Gastroesophageal sphincter (tissue), 4 donors: ENCODE results near the gene FAM50A. TPM values are rescaled to one million over a fixed set of nuclear protein-coding genes. Genes with fewer than 3 reads are reported as not detected.

Source experiments
- ATAC-seq: fragments of 150-250 bp; one replicate; pipeline ENCODE4 v1.9.1; 2016; ENCODE audit warnings: mild to moderate bottlenecking, moderate library complexity
- H3K27ac ChIP-seq, 4 donors: fragments of 200-600 bp; sonication (generic) in 3 of 4; 1 replicate in 3 of 4; 2 replicates in 1 of 4; pipeline ENCODE4 v1.5.1; 2016 to 2019
- H3K27me3 ChIP-seq: fragments of 200-600 bp; sonication (generic); one replicate; pipeline ENCODE4 v1.5.1; 2019
- H3K36me3 ChIP-seq, 2 donors: fragments of 200-600 bp; sonication (generic); one replicate each; pipeline ENCODE4 v1.5.1; 2019; ENCODE audit warnings: control low read depth in 1 of 2
- H3K4me1 ChIP-seq, 3 donors: fragments of 200-600 bp; sonication (generic); 1 replicate in 2 of 3; 2 replicates in 1 of 3; pipeline ENCODE4 v1.5.1; 2016 to 2019; ENCODE audit warnings: control low read depth in 2 of 3
- H3K4me3 ChIP-seq, 2 donors: fragments of 200-600 bp; sonication (generic); one replicate each; pipeline ENCODE4 v1.5.1; 2019; ENCODE audit warnings: mild to moderate bottlenecking in 1 of 2, moderate library complexity in 1 of 2
- H3K9me3 ChIP-seq, 3 donors: fragments of 200-600 bp; sonication (generic); one replicate each; pipeline ENCODE4 v1.5.1; 2017 to 2019; ENCODE audit warnings: control low read depth in 2 of 3
- EP300 ChIP-seq: sonication (generic); formaldehyde crosslinking; IDR thresholded peaks from one replicate; pipeline ENCODE4 v1.6.1; 2017; ENCODE audit warnings: antibody characterized with exemption, mild to moderate bottlenecking
- POLR2A ChIP-seq, 2 donors: fragments of 450-650 bp; IDR thresholded peaks; one replicate each; pipeline ENCODE4 v1.6.1; 2017; ENCODE audit warnings: antibody characterized with exemption in 2 of 2, mild to moderate bottlenecking in 2 of 2, moderate library complexity in 1 of 2
- POLR2AphosphoS5 ChIP-seq: sonication (generic); formaldehyde crosslinking; IDR thresholded peaks from one replicate; pipeline ENCODE4 v1.6.1; 2017; ENCODE audit warnings: antibody characterized with exemption
- WGBS, 2 donors: methylation state at CpG; one replicate each; pipeline ENCODE4 v1.1.5; 2018; ENCODE audit warnings: low coverage in 1 of 2; 5-methylcytosine and 5-hydroxymethylcytosine counted together
- total RNA-seq, 4 donors: library from RNA; depleted of rRNA; stranded (reverse); fragments of >200 nt; gene quantifications; one replicate each; pipeline ENCODE4 v1.1.0, GENCODE V29; 2016
- TF ChIP-seq, protein P1 (sequence below), 4 experiments: fragments of 200-600 bp in 2 of 4; fragments of 450-650 bp in 2 of 4; sonication (generic) in 1 of 4; IDR thresholded peaks; one replicate each; pipeline ENCODE4 v1.5.1; 2017 to 2019; ENCODE audit warnings: antibody characterized with exemption in 4 of 4, mild to moderate bottlenecking in 2 of 4, moderate library complexity in 2 of 4

Gene FAM50A
- total RNA-seq, 4 donors from 2014 or later, result 49.8 to 58.2 (median 53.4) TPM

DNA sequence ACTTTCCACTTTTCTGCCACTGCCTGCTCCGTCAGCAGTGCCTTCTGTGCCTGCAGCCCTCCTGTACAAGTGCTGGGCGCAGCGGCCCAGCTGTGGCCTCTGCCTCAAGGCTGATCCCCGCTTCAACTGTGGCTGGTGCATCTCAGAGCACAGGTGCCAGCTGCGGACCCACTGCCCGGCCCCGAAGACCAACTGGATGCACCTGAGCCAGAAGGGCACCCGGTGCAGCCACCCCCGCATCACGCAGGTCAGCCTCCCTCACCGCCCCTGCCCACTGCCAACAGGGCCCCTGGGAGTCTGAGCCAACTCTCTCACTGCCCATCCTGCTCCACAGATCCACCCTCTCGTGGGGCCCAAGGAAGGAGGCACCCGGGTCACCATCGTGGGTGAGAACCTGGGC is 21.7 kb downstream of the FAM50A start:
- no peak for ATAC-seq
- Histone ChIP-seq H3K27me3 (no peaks in the 10 kb centered on the region), H3K9me3 (no peaks in the 10 kb centered on the region), H3K27ac (no peak overlapping the region), H3K36me3 (peaks cover 0 to 96% of the 10 kb centered on the region in 2 donors), H3K4me3 (no peak overlapping the region), H3K4me1 (no peaks in the 10 kb centered on the region)
- WGBS, 2 donors, result no CpG with 5 or more reads among the region's 14 CpGs
- no peak for TF ChIP-seq POLR2A (IDR thresholded peaks at IDR 0.05)
- TF ChIP-seq POLR2AphosphoS5, result no peak
- no peak for TF ChIP-seq EP300
- TF ChIP-seq, protein P1, sequence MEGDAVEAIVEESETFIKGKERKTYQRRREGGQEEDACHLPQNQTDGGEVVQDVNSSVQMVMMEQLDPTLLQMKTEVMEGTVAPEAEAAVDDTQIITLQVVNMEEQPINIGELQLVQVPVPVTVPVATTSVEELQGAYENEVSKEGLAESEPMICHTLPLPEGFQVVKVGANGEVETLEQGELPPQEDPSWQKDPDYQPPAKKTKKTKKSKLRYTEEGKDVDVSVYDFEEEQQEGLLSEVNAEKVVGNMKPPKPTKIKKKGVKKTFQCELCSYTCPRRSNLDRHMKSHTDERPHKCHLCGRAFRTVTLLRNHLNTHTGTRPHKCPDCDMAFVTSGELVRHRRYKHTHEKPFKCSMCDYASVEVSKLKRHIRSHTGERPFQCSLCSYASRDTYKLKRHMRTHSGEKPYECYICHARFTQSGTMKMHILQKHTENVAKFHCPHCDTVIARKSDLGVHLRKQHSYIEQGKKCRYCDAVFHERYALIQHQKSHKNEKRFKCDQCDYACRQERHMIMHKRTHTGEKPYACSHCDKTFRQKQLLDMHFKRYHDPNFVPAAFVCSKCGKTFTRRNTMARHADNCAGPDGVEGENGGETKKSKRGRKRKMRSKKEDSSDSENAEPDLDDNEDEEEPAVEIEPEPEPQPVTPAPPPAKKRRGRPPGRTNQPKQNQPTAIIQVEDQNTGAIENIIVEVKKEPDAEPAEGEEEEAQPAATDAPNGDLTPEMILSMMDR (IDR thresholded peaks at IDR 0.05), result no peak

GRCh38 chrX:154466036-154466435 is 22.1 kb downstream of the FAM50A start:
- H3K4me1 ChIP-seq, result no peaks in the 10 kb centered on the region
- TF ChIP-seq, protein P1 (IDR thresholded peaks at IDR 0.05), result no peak
- no peak for TF ChIP-seq EP300
- TF ChIP-seq POLR2A (IDR thresholded peaks at IDR 0.05), result no peak
- no peak for TF ChIP-seq POLR2AphosphoS5
- no peak overlapping the region for H3K4me3 ChIP-seq
- WGBS, 2 donors, result no CpG with 5 or more reads among the region's 32 CpGs
- no peaks in the 10 kb centered on the region for H3K27me3 ChIP-seq
- no peak overlapping the region for H3K27ac ChIP-seq
- peaks cover 0 to 96% of the 10 kb centered on the region in 2 donors for H3K36me3 ChIP-seq
- ATAC-seq, result no peak
- H3K9me3 ChIP-seq, result no peaks in the 10 kb centered on the region

DNA sequence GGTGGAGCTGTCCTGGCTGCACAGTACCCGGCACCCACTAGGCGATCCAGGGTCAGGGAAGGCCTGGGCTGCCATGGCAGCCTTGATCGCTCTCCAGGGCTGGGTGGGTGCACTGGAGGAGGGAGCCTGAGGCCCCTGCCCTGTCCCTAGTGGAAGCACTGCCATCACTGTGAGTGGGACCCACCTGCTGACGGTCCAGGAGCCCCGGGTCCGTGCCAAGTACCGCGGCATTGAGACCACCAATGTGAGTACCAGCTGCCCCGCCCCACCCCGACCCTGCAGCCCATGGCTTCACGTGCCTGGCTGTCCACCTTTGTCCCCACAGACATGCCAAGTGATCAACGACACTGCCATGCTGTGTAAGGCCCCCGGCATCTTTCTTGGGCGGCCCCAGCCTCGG is 23.0 kb downstream of the FAM50A start:
- no CpG with 5 or more reads among the region's 15 CpGs for WGBS, 2 donors
- H3K4me3 ChIP-seq, result no peak overlapping the region
- H3K36me3 ChIP-seq, result peaks cover 0 to 97% of the 10 kb centered on the region in 2 donors
- no peaks in the 10 kb centered on the region for H3K27me3 ChIP-seq
- H3K27ac ChIP-seq, result no peak overlapping the region
- no peaks in the 10 kb centered on the region for H3K9me3 ChIP-seq
- TF ChIP-seq POLR2AphosphoS5 (no peak), EP300 (no peak), POLR2A (IDR thresholded peaks at IDR 0.05) (no peak)
- TF ChIP-seq, protein P1 (IDR thresholded peaks at IDR 0.05), result no peak
- no peak for ATAC-seq
- no peaks in the 10 kb centered on the region for H3K4me1 ChIP-seq

DNA sequence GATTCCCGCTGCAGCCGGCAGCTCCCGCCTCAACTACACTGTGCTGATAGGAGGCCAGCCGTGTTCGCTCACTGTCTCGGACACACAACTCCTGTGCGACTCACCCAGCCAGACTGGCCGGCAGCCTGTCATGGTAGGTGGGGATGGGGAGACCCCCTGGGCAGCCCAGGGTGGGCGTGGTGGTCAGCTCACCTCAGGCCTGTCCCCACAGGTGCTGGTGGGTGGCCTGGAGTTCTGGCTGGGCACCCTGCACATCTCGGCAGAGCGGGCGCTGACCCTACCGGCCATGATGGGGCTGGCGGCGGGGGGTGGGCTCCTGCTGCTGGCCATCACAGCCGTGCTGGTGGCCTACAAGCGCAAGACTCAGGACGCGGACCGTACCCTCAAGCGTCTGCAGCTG is 23.6 kb downstream of the FAM50A start:
- no peak for TF ChIP-seq EP300
- TF ChIP-seq POLR2AphosphoS5, result no peak
- TF ChIP-seq POLR2A (IDR thresholded peaks at IDR 0.05), result no peak
- H3K9me3 ChIP-seq, result no peaks in the 10 kb centered on the region
- ATAC-seq, result no peak
- no peaks in the 10 kb centered on the region for H3K27me3 ChIP-seq
- H3K36me3 ChIP-seq, result peaks cover 0 to 97% of the 10 kb centered on the region in 2 donors
- no CpG with 5 or more reads among the region's 21 CpGs for WGBS, 2 donors
- no peak overlapping the region for H3K4me3 ChIP-seq
- no peak overlapping the region for H3K27ac ChIP-seq
- no peaks in the 10 kb centered on the region for H3K4me1 ChIP-seq

DNA sequence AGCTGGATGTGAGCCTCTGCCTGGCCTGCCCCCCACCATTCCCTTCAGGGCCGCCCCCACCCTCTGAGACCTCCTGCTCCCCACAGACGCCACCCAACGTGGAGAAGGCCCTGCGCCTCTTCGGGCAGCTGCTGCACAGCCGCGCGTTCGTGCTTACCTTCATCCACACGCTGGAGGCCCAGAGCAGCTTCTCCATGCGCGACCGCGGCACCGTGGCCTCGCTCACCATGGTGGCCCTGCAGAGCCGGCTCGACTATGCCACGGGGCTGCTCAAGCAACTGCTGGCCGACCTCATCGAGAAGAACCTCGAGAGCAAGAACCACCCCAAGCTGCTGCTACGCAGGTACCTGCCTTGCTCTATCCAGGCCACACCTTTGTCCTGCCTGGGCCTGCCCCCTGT is 24.3 kb downstream of the FAM50A start:
- H3K36me3 ChIP-seq, result peaks cover 0 to 100% of the 10 kb centered on the region in 2 donors
- WGBS, 2 donors, result 97% methylated on average over 12 of the region's 23 CpGs; no CpG with 5 or more reads in 1 of the 2 donors
- no peak for TF ChIP-seq EP300
- TF ChIP-seq, protein P1 (IDR thresholded peaks at IDR 0.05), result no peak
- TF ChIP-seq POLR2AphosphoS5, result no peak
- no peak for TF ChIP-seq POLR2A (IDR thresholded peaks at IDR 0.05)
- no peaks in the 10 kb centered on the region for H3K9me3 ChIP-seq
- H3K27ac ChIP-seq, result no peak overlapping the region
- H3K4me3 ChIP-seq, result no peak overlapping the region
- H3K27me3 ChIP-seq, result no peaks in the 10 kb centered on the region
- no peaks in the 10 kb centered on the region for H3K4me1 ChIP-seq
- no peak for ATAC-seq
